ENCODE results near the gene RBMX. TPM values are rescaled to one million over a fixed set of nuclear protein-coding genes. Genes with fewer than 3 reads are reported as not detected.

RBMX gene
- total and polyA plus RNA-seq, 5 experiments from 2014 or later: 160 to 285 (median 207) TPM

Other genes starting within 250 kb of the RBMX start
- under 1 TPM in 1 of 2 experiments, not detected in 1; 0.19 TPM for gene CD40LG, start 232.6 kb downstream of the RBMX start, total RNA-seq
- gene CD40LG, start 232.6 kb downstream of the RBMX start, polyA plus RNA-seq: under 1 TPM; 0.10 to 0.22 (median 0.17) TPM
- gene ARHGEF6, start 99.8 kb downstream of the RBMX start, total RNA-seq: 10 to 100 TPM; 75.0 to 82.0 TPM
- 10 to 100 TPM; 69.8 to 76.4 (median 75.4) TPM for gene ARHGEF6, start 99.8 kb downstream of the RBMX start, polyA plus RNA-seq
- not detected for gene GPR101, start 153.3 kb upstream of the RBMX start, total RNA-seq
- not detected for gene GPR101, start 153.3 kb upstream of the RBMX start, polyA plus RNA-seq

Data from naive thymus-derived CD8-positive, alpha-beta T cell (primary cell).